ENCODE data around the gene LEMD2.

Gene LEMD2

GRCh38 chr6:33770124-33770832 lies 18.7 kb downstream of the LEMD2 start:
- no peak overlapping the region for H3K4me3 ChIP-seq (ENCODE audit: low read depth, low read length)
- ChIA-PET POLR2A (interaction anchor here (0.6 to 4.3 kb wide), 9 partner anchors 10 to 257 kb away, joined by 3 to 17 read pairs (median 4); partner anchors contain the start of genes LEMD2 and UQCC2), CTCF (interaction anchor here (0.5 to 8.8 kb wide), 38 partner anchors 10 to 481 kb away, joined by 3 to 149 read pairs (median 4); partner anchors contain the start of genes IP6K3, LEMD2, PFDN6 and WDR46)
- peaks cover 6 to 30% of the 10 kb centered on the region in 2 experiments; a peak in 2 of 3 replicates for H3K36me3 ChIP-seq (ENCODE audit: control insufficient read depth in 2 of 2, insufficient read depth in 1 of 2, low read length in 2 of 2)
- peaks cover 5% of the 10 kb centered on the region for H3K4me1 ChIP-seq (ENCODE audit: control insufficient read depth, insufficient read depth, low read length)
- TF ChIP-seq OSR2 (tag by site-specific recombination; IDR thresholded peaks at IDR 0.05), result no peak
- no peak for TF ChIP-seq GLIS2 (tag by site-specific recombination; IDR thresholded peaks at IDR 0.05)
- TF ChIP-seq ZNF513 (tag by site-specific recombination; IDR thresholded peaks at IDR 0.05), result no peak
- no peak for TF ChIP-seq ZNF404 (tag by site-specific recombination; IDR thresholded peaks at IDR 0.05)
- no peak for TF ChIP-seq ZNF654 (tag by site-specific recombination; IDR thresholded peaks at IDR 0.05; ENCODE audit: low read depth)
- TF ChIP-seq HOXD13 (CRISPR knock-in tag; IDR thresholded peaks at IDR 0.05; ENCODE audit: borderline replicate concordance), result no peak
- TF ChIP-seq ZNF221 (tag by site-specific recombination; IDR thresholded peaks at IDR 0.05; ENCODE audit: borderline replicate concordance), result no peak
- no peaks in the 10 kb centered on the region for H3K9me3 ChIP-seq (ENCODE audit: control insufficient read depth, insufficient read depth, low read depth, low read length)
- H3K27ac ChIP-seq (ENCODE audit: extremely low read depth, low read depth, low read length), result no peak overlapping the region

GRCh38 chr6:33769248-33769821 lies 19.6 kb downstream of the LEMD2 start:
- Histone ChIP-seq H3K27ac (ENCODE audit: extremely low read depth, low read depth, low read length) (no peak overlapping the region), H3K4me1 (ENCODE audit: control insufficient read depth, insufficient read depth, low read length) (peaks cover 5% of the 10 kb centered on the region), H3K36me3 (ENCODE audit: control insufficient read depth in 2 of 2, insufficient read depth in 1 of 2, low read length in 2 of 2) (peaks cover under 1 to 20% of the 10 kb centered on the region in 2 experiments; a peak in 2 of 3 replicates), H3K9me3 (ENCODE audit: control insufficient read depth, insufficient read depth, low read depth, low read length) (no peaks in the 10 kb centered on the region), H3K4me3 (ENCODE audit: low read depth, low read length) (no peak overlapping the region)
- ChIA-PET POLR2A (interaction anchor here (1.0 to 4.3 kb wide), 4 partner anchors 18 to 258 kb away, joined by 3 to 17 read pairs (median 5); partner anchors contain the start of gene UQCC2), CTCF (interaction anchor here (0.6 to 8.8 kb wide), 18 partner anchors 10 to 384 kb away, joined by 3 to 149 read pairs (median 4); partner anchors contain the start of gene IP6K3)
- TF ChIP-seq TSHZ1 (tag by site-specific recombination; IDR thresholded peaks at IDR 0.05; ENCODE audit: borderline replicate concordance) (no peak), ZBTB6 (tag by site-specific recombination; IDR thresholded peaks at IDR 0.05) (no peak), ATF2 (tag by site-specific recombination; IDR thresholded peaks at IDR 0.05; ENCODE audit: low read depth) (no peak), ZBTB11 (tag by site-specific recombination; conservative IDR thresholded peaks at IDR 0.05; ENCODE audit: low read depth) (no peak), KLF8 (tag by site-specific recombination; IDR thresholded peaks at IDR 0.05) (no peak), ZBTB48 (tag by site-specific recombination; IDR thresholded peaks at IDR 0.05) (no peak), ZNF423 (tag by site-specific recombination; IDR thresholded peaks at IDR 0.05) (no peak), TCF7L2 (IDR thresholded peaks at IDR 0.05; ENCODE audit: borderline replicate concordance, low read depth, low read length) (no peak), ZNF626 (tag by site-specific recombination; IDR thresholded peaks at IDR 0.05) (no peak), ZNF488 (tag by site-specific recombination; IDR thresholded peaks at IDR 0.05) (no peak), ZNF654 (tag by site-specific recombination; IDR thresholded peaks at IDR 0.05; ENCODE audit: low read depth) (no peak), ZNF639 (tag by site-specific recombination; IDR thresholded peaks at IDR 0.05) (no peak)

Data from HEK293 (cell line).